GM23248 (cell line): ENCODE results near the gene INPP5A. TPM values are rescaled to one million over a fixed set of nuclear protein-coding genes. Genes with fewer than 3 reads are reported as not detected.

ENCODE experiments used
- DNase-seq: peaks from one replicate; pipeline ENCODE4 v3.0.0-alpha.2; 2015
- H2AFZ ChIP-seq: fragments of 200-600 bp; sonication (generic); 2 replicates; pipeline ENCODE4 v1.6.1; 2016; ENCODE audit warnings: antibody characterized with exemption
- H3F3A ChIP-seq: fragments of 200-600 bp; sonication (generic); 2 replicates; pipeline ENCODE4 v1.6.1; 2016; ENCODE audit warnings: mild to moderate bottlenecking, antibody characterized with exemption, mixed run types; ENCODE audit not compliant: insufficient read depth
- H3K27ac ChIP-seq: fragments of 200-600 bp; sonication (generic); 2 replicates; pipeline ENCODE4 v1.5.1; 2016; ENCODE audit warnings: mild to moderate bottlenecking
- H3K27me3 ChIP-seq: fragments of 200-600 bp; sonication (generic); replicated peaks from 2 replicates; pipeline ENCODE4 v1.6.1; 2016; ENCODE audit warnings: mild to moderate bottlenecking; ENCODE audit not compliant: insufficient read depth
- H3K36me3 ChIP-seq: fragments of 200-600 bp; sonication (generic); 2 replicates; pipeline ENCODE4 v1.6.1; 2016; ENCODE audit warnings: low read depth, mild to moderate bottlenecking
- H3K4me1 ChIP-seq: fragments of 200-600 bp; sonication (generic); 2 replicates; pipeline ENCODE4 v1.6.1; 2016; ENCODE audit warnings: mild to moderate bottlenecking; ENCODE audit not compliant: insufficient read depth
- H3K4me2 ChIP-seq: fragments of 200-600 bp; sonication (generic); one replicate; pipeline ENCODE4 v1.6.1; 2016; ENCODE audit warnings: mild to moderate bottlenecking; ENCODE audit not compliant: unreplicated experiment
- H3K4me3 ChIP-seq: fragments of 200-600 bp; sonication (generic); 2 replicates; pipeline ENCODE4 v1.5.1; 2016; ENCODE audit warnings: mild to moderate bottlenecking
- H3K79me2 ChIP-seq: fragments of 200-600 bp; sonication (generic); 2 replicates; pipeline ENCODE4 v1.6.1; 2016; ENCODE audit warnings: mild to moderate bottlenecking; ENCODE audit not compliant: insufficient read depth
- H3K9ac ChIP-seq: fragments of 200-600 bp; sonication (generic); 2 replicates; pipeline ENCODE4 v1.6.1; 2016; ENCODE audit warnings: mild to moderate bottlenecking
- H3K9me2 ChIP-seq: fragments of 200-600 bp; sonication (generic); 2 replicates; pipeline ENCODE4 v1.6.1; 2016; ENCODE audit warnings: mixed run types, mild to moderate bottlenecking, moderate library complexity; ENCODE audit not compliant: insufficient read depth
- H3K9me3 ChIP-seq: fragments of 200-600 bp; sonication (generic); one replicate; pipeline ENCODE4 v1.6.1; 2017; ENCODE audit warnings: low read depth
- H4K20me1 ChIP-seq: fragments of 200-600 bp; sonication (generic); 2 replicates; pipeline ENCODE4 v1.6.0; 2016; ENCODE audit not compliant: insufficient read depth
- EZH2 ChIP-seq: fragments of 200-600 bp; sonication (generic); IDR thresholded peaks from 2 replicates; pipeline ENCODE4 v1.6.1; 2018; ENCODE audit warnings: antibody characterized with exemption, mild to moderate bottlenecking; ENCODE audit not compliant: insufficient read depth, poor library complexity, severe bottlenecking
- EZH2phosphoT487 ChIP-seq: fragments of 200-600 bp; sonication (generic); IDR thresholded peaks from 2 replicates; pipeline ENCODE4 v1.6.1; 2018; ENCODE audit warnings: antibody characterized with exemption, moderate library complexity, mild to moderate bottlenecking, low read depth; ENCODE audit not compliant: insufficient read depth
- WGBS, 2 experiments: methylation state at CpG; one replicate each; pipeline ENCODE4 v1.1.6; 2015 to 2017; ENCODE audit warnings: low lambda C conversion rate in 2 of 2, low coverage in 1 of 2; ENCODE audit errors: missing lambda C conversion rate in 2 of 2; 5-methylcytosine and 5-hydroxymethylcytosine counted together
- in situ Hi-C: fragments of 300-500 bp; cut with MboI; formaldehyde crosslinking; loops from 2 replicates; pipeline ENCODE4 v1.15.0; 2020
- polyA plus RNA-seq: library from polyadenylated mRNA; unstranded; fragments of >200 nt; fragmentation: Nextera tagmentation; extraction: Ambion mirVana; gene quantifications from 2 replicates; pipeline ENCODE4 v1.2.1, GENCODE V29; 2016
- total RNA-seq: library from RNA; depleted of rRNA; stranded (reverse); fragments of >200 nt; shearing (Covaris generic); gene quantifications from 2 replicates; pipeline ENCODE4 v1.2.3, GENCODE V29; 2014

INPP5A gene
- total and polyA plus RNA-seq, 2 experiments from 2014 or later, result 2.3 to 35.2 TPM

- H3F3A ChIP-seq, result no peaks in the 10 kb centered on the region
Observed at GRCh38 chr10:132788180-132788830, 250.7 kb downstream of the INPP5A start.

GRCh38 chr10:132788831-132789219, 251.2 kb downstream of the INPP5A start:
- Histone ChIP-seq H3K9me3 (no peaks in the 10 kb centered on the region), H3K4me2 (no peak overlapping the region), H3K4me1 (no peaks in the 10 kb centered on the region), H3K9ac (no peak overlapping the region), H3K36me3 (no peaks in the 10 kb centered on the region), H3F3A (no peaks in the 10 kb centered on the region), H3K4me3 (no peak overlapping the region), H2AFZ (no peak overlapping the region), H3K27ac (no peak overlapping the region), H4K20me1 (no peaks in the 10 kb centered on the region), H3K9me2 (no peaks in the 10 kb centered on the region), H3K27me3 (peaks cover 40% of the 10 kb centered on the region), H3K79me2 (no peaks in the 10 kb centered on the region)
- in situ Hi-C loops, result no loop called here
- DNase-seq, result no peak
- WGBS, 2 experiments, result 6 to 9% methylated on average over 14 to 23 of the region's 30 CpGs
- TF ChIP-seq EZH2 (peak; percentile 41), EZH2phosphoT487 (no peak)

More at GRCh38 chr10:132788180-132788830, 250.7 kb downstream of the INPP5A start:
- no peak overlapping the region for H3K9ac ChIP-seq
- TF ChIP-seq EZH2phosphoT487 (0 out of 2 replicates have a peak, but pooled peaks have one; percentile 12), EZH2 (no peak)
- H3K27ac ChIP-seq, result no peak overlapping the region
- no peak overlapping the region for H2AFZ ChIP-seq
- in situ Hi-C loops, result no loop called here
- no peaks in the 10 kb centered on the region for H3K9me2 ChIP-seq
- DNase-seq, result peak; percentile 41
- H3K4me3 ChIP-seq, result no peak overlapping the region
- 2% methylated on average over 49 to 73 of the region's 79 CpGs for WGBS, 2 experiments
- no peaks in the 10 kb centered on the region for H3K9me3 ChIP-seq
- peaks cover 40% of the 10 kb centered on the region for H3K27me3 ChIP-seq
- H3K36me3 ChIP-seq, result no peaks in the 10 kb centered on the region
- H3K4me1 ChIP-seq, result no peaks in the 10 kb centered on the region
- H3K4me2 ChIP-seq, result no peak overlapping the region
- H4K20me1 ChIP-seq, result no peaks in the 10 kb centered on the region
- H3K79me2 ChIP-seq, result no peaks in the 10 kb centered on the region

GRCh38 chr10:132789659-132790148, 252.1 kb downstream of the INPP5A start:
- Histone ChIP-seq H3K79me2 (no peaks in the 10 kb centered on the region), H3K36me3 (no peaks in the 10 kb centered on the region), H3K27me3 (peaks cover 38% of the 10 kb centered on the region), H4K20me1 (no peaks in the 10 kb centered on the region), H3K9ac (no peak overlapping the region), H3K27ac (no peak overlapping the region), H3K4me3 (no peak overlapping the region), H2AFZ (no peak overlapping the region), H3K9me2 (no peaks in the 10 kb centered on the region), H3K9me3 (no peaks in the 10 kb centered on the region), H3K4me2 (no peak overlapping the region), H3K4me1 (no peaks in the 10 kb centered on the region), H3F3A (no peaks in the 10 kb centered on the region)
- 66 to 74% methylated on average over 9 to 14 of the region's 15 CpGs for WGBS, 2 experiments
- TF ChIP-seq EZH2phosphoT487, result no peak
- TF ChIP-seq EZH2, result no peak
- in situ Hi-C loops, result no loop called here
- DNase-seq, result no peak

GRCh38 chr10:132790470-132790869, 252.9 kb downstream of the INPP5A start:
- no peaks in the 10 kb centered on the region for H4K20me1 ChIP-seq
- no peaks in the 10 kb centered on the region for H3K79me2 ChIP-seq
- DNase-seq, result no peak
- no peak overlapping the region for H3K27ac ChIP-seq
- WGBS, 2 experiments, result 40 to 47% methylated on average over 7 of the region's 7 CpGs
- H3K27me3 ChIP-seq, result peaks cover 33% of the 10 kb centered on the region
- H3K4me3 ChIP-seq, result no peak overlapping the region
- TF ChIP-seq EZH2 (no peak), EZH2phosphoT487 (no peak)
- H3K36me3 ChIP-seq, result no peaks in the 10 kb centered on the region
- no peaks in the 10 kb centered on the region for H3F3A ChIP-seq
- H3K4me1 ChIP-seq, result no peaks in the 10 kb centered on the region
- no peak overlapping the region for H3K4me2 ChIP-seq
- H3K9me3 ChIP-seq, result no peaks in the 10 kb centered on the region
- H3K9me2 ChIP-seq, result no peaks in the 10 kb centered on the region
- no peak overlapping the region for H3K9ac ChIP-seq
- no peak overlapping the region for H2AFZ ChIP-seq
- in situ Hi-C loops, result no loop called here
